ENCODE measurements around the gene GUCD1.

- no peak for TF ChIP-seq CTCF (IDR thresholded peaks at IDR 0.05)
- TF ChIP-seq POLR2A (IDR thresholded peaks at IDR 0.05), result no peak
These were observed 59.6 kb downstream of the GUCD1 start for GRCh38 chr22:24495365-24495675.
